NCI-H748 treated with DMSO at 0.1 percent for 48 hours (cell line): Measurements from ENCODE around the gene ARHGEF33.

Experiments
- DNase-seq: peaks from one replicate; lab custom pipeline; 2025; lab: John Stamatoyannopoulos, UW

ARHGEF33 gene

GRCh38 chr2:38960609-38961320 is 71.1 kb downstream of the ARHGEF33 start:
- no peak for DNase-seq

GRCh38 chr2:38966006-38966405 is 76.3 kb downstream of the ARHGEF33 start:
- no peak for DNase-seq

GRCh38 chr2:38966678-38967077 is 77.0 kb downstream of the ARHGEF33 start:
- DNase-seq: peak; percentile 1

GRCh38 chr2:38968021-38968420 is 78.3 kb downstream of the ARHGEF33 start:
- no peak for DNase-seq

GRCh38 chr2:38971377-38971776 is 81.7 kb downstream of the ARHGEF33 start:
- no peak for DNase-seq

GRCh38 chr2:38973266-38973665 is 83.6 kb downstream of the ARHGEF33 start:
- no peak for DNase-seq

GRCh38 chr2:38975042-38975441 is 85.4 kb downstream of the ARHGEF33 start:
- no peak for DNase-seq

- no peak for DNase-seq
These were observed 87.4 kb downstream of the ARHGEF33 start for GRCh38 chr2:38977047-38977446.

- no peak for DNase-seq
These were observed 88.7 kb downstream of the ARHGEF33 start for GRCh38 chr2:38978296-38978903.

- DNase-seq: no peak
These were observed 89.2 kb downstream of the ARHGEF33 start for GRCh38 chr2:38978908-38979307.

- DNase-seq: no peak
These were observed 91.5 kb downstream of the ARHGEF33 start for GRCh38 chr2:38981003-38981669.

- DNase-seq: no peak
These were observed 92.1 kb downstream of the ARHGEF33 start for GRCh38 chr2:38981670-38982357.

GRCh38 chr2:38982498-38982897 is 92.8 kb downstream of the ARHGEF33 start:
- DNase-seq: no peak

- DNase-seq: no peak
These were observed 99.0 kb downstream of the ARHGEF33 start for GRCh38 chr2:38988716-38989115.

GRCh38 chr2:38991899-38992298 is 102.2 kb downstream of the ARHGEF33 start:
- no peak for DNase-seq

GRCh38 chr2:38997781-38998180 is 108.1 kb downstream of the ARHGEF33 start:
- no peak for DNase-seq

- no peak for DNase-seq
These were observed 110.9 kb downstream of the ARHGEF33 start for GRCh38 chr2:39000552-39000951.

- no peak for DNase-seq
These were observed 118.3 kb downstream of the ARHGEF33 start for GRCh38 chr2:39007875-39008504.

GRCh38 chr2:39008665-39009064 is 119.0 kb downstream of the ARHGEF33 start:
- DNase-seq: no peak

GRCh38 chr2:39013871-39014270 is 124.2 kb downstream of the ARHGEF33 start:
- DNase-seq: no peak

GRCh38 chr2:39015424-39015823 is 125.7 kb downstream of the ARHGEF33 start:
- no peak for DNase-seq

GRCh38 chr2:39017334-39017733 is 127.7 kb downstream of the ARHGEF33 start:
- DNase-seq: no peak
